Osteocyte (in vitro differentiated cells): ENCODE results near the gene BAG5. TPM values are rescaled to one million over a fixed set of nuclear protein-coding genes. Genes with fewer than 3 reads are reported as not detected.
"Not testable (repeated sequence)": the region's sequence is repeated elsewhere in the genome, so short reads cannot be mapped to it uniquely, and the experiment has no call there.

Experiments used
- DNase-seq: peaks from one replicate; pipeline ENCODE4 v3.0.0; 2021; ENCODE audit warnings: mixed read lengths; ENCODE audit not compliant: unreplicated experiment; ENCODE audit errors: extremely low spot score
- H3K27ac Mint-ChIP-seq: one replicate; pipeline ENCODE4 v1.8.0; 2021; ENCODE audit warnings: mild to moderate bottlenecking, mixed read lengths; ENCODE audit not compliant: unreplicated experiment
- H3K27me3 Mint-ChIP-seq: one replicate; pipeline ENCODE4 v1.8.0; 2021; ENCODE audit warnings: mixed read lengths; ENCODE audit not compliant: unreplicated experiment
- H3K36me3 Mint-ChIP-seq: one replicate; pipeline ENCODE4 v1.8.0; 2021; ENCODE audit warnings: mixed read lengths; ENCODE audit not compliant: unreplicated experiment
- H3K4me1 Mint-ChIP-seq: one replicate; pipeline ENCODE4 v1.8.0; 2021; ENCODE audit warnings: mixed read lengths; ENCODE audit not compliant: unreplicated experiment
- H3K4me3 Mint-ChIP-seq: one replicate; pipeline ENCODE4 v1.8.0; 2021; ENCODE audit warnings: mild to moderate bottlenecking, moderate library complexity, mixed read lengths; ENCODE audit not compliant: unreplicated experiment
- H3K9me3 Mint-ChIP-seq: one replicate; pipeline ENCODE4 v1.8.0; 2021; ENCODE audit warnings: mixed read lengths; ENCODE audit not compliant: unreplicated experiment
- total RNA-seq: library from RNA; stranded (reverse); gene quantifications from 2 replicates; pipeline ENCODE4 v1.2.1, GENCODE V29; 2021
- TF ChIP-seq, protein P1 (sequence below): fragments of 200-600 bp; sonication (generic); IDR thresholded peaks from 2 replicates; pipeline ENCODE4 v1.5.0; 2021; ENCODE audit warnings: antibody characterized with exemption, mild to moderate bottlenecking, moderate library complexity

The BAG5 gene
- total RNA-seq, 1 donor from 2014 or later = 21.9 TPM

- TF ChIP-seq, protein P1, sequence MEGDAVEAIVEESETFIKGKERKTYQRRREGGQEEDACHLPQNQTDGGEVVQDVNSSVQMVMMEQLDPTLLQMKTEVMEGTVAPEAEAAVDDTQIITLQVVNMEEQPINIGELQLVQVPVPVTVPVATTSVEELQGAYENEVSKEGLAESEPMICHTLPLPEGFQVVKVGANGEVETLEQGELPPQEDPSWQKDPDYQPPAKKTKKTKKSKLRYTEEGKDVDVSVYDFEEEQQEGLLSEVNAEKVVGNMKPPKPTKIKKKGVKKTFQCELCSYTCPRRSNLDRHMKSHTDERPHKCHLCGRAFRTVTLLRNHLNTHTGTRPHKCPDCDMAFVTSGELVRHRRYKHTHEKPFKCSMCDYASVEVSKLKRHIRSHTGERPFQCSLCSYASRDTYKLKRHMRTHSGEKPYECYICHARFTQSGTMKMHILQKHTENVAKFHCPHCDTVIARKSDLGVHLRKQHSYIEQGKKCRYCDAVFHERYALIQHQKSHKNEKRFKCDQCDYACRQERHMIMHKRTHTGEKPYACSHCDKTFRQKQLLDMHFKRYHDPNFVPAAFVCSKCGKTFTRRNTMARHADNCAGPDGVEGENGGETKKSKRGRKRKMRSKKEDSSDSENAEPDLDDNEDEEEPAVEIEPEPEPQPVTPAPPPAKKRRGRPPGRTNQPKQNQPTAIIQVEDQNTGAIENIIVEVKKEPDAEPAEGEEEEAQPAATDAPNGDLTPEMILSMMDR = no peak
- Mint-ChIP-seq H3K27me3 (no peaks in the 10 kb centered on the region), H3K4me1 (peaks cover 4% of the 10 kb centered on the region), H3K9me3 (no peaks in the 10 kb centered on the region), H3K4me3 (no peak overlapping the region), H3K36me3 (peaks cover 15% of the 10 kb centered on the region), H3K27ac (no peak overlapping the region)
- DNase-seq = no peak
These were observed 49.5 kb downstream of the BAG5 start for GRCh38 chr14:103512701-103513611.

DNA sequence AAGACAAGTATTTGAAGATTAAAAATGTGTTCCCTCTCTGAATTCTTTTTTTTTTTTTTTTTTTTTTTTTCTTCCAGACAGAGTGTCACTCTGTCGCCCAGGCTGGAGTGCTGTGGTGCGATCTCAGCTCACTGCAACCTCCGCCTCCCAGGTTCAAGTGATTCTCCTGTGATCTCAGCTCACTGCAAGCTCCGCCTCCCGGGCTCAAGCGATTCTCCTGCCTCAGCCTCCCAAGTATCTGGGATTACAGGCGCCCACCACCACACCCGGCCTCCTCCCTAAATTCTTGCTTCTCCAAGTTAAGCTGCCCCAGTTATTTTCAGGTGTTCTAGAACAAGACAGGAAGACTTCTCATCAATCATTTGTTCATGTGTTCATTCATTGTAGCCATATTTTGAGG is 50.3 kb downstream of the BAG5 start:
- H3K27ac Mint-ChIP-seq, H3K4me3 Mint-ChIP-seq, H3K9me3 Mint-ChIP-seq, DNase-seq, H3K4me1 Mint-ChIP-seq, H3K27me3 Mint-ChIP-seq: not testable (repeated sequence)
- peaks cover 15% of the 10 kb centered on the region for H3K36me3 Mint-ChIP-seq

DNA sequence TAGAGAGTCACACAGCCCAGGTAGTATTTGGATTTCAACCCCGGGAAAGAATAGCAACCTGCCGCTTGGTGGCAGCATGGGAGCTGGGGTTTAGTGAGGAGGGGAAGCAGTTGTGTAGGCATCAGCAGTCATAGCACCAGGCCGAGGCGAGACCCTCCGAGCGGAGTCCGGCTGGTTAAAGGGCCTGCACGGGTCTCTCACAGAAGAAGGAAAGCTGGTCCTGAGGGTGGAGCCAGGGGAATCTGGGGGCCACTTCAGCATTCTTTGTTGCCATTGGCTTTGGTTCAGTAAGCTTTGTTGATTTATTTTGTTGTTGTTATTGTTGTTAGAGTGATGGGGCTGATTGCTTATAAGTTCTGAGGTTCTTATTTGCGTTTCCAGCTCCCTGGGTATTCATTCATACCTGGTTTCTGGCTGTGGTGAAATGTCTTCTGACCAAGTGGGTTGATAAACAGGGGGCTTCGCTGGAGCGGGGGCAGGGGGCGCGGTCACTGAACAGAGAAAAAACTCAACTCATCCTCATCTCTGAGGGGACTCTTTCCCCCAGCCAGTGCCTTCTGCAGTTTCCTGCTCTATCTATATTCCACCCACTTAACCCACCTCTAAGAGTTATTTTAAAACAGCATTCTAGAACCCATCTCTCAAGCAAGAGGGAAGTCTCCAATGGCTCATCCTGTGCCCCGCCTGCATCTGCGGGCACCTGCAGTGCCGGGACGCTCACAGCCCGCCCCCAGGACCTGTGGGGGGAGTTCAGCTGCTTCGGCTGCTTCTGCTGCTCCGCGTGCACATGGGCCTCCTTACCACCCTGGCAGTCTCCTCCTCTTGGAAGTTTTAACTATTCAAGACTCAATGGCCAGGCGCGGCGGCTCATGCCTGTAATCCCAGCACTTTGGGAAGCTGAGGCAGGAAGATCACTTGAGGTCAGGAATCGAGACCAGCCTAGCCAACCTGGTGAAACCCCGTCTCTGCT is 51.4 kb downstream of the BAG5 start:
- no peak for DNase-seq
- no peak overlapping the region for H3K27ac Mint-ChIP-seq
- peaks cover 15% of the 10 kb centered on the region for H3K36me3 Mint-ChIP-seq

DNA sequence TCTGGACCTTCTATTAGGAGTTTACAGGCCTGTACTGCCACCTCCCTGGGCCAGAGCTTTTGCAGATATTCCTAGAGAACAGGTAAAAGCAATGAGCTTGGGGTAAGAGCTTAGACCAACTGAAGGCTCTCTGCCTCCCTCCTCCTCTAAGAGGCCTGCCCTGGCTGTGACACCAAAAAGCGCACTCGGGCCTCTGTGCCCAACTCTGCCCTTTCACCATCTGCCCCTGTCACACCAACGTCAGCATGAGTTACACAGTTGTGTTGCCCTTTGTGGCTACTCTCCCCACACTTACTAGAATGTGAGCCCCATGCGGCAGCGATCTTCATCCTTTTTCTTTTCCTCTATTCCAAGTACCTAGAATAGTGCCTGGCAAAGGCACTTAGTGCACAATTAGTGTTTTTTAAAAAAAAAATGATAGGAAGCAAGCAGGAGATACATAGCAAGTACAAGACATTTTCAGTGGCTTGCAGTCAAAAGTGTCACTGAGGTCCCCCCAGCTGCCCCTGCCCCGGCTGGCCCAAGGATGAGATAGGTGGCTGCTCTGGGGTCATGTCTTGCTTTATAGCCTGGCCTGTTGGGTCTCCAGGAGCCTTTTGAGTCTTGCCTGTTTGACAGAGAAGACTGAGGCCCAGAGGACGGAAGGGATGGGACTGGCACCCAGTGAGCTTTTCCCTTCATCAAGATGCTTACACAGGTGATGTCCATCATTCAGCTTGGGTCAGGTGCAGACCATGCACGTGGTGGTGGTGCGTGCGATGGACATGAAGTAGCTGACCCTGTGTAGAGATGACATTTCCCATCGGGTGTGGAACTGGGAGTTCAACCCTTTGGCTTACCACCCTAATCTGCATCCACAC is 52.4 kb downstream of the BAG5 start:
- Mint-ChIP-seq H3K4me3 (no peak overlapping the region), H3K9me3 (no peaks in the 10 kb centered on the region), H3K4me1 (peaks cover 2% of the 10 kb centered on the region), H3K27me3 (no peaks in the 10 kb centered on the region), H3K27ac (no peak overlapping the region), H3K36me3 (peaks cover 20% of the 10 kb centered on the region)
- no peak for DNase-seq
- TF ChIP-seq, protein P1 = no peak

More for the DNA sequence above, 51.4 kb downstream of the BAG5 start:
- Mint-ChIP-seq H3K27me3 (no peaks in the 10 kb centered on the region), H3K4me1 (peaks cover 2% of the 10 kb centered on the region), H3K4me3 (no peak overlapping the region), H3K9me3 (no peaks in the 10 kb centered on the region)
- TF ChIP-seq, protein P1 = no peak
